Activated CD8-positive, alpha-beta memory T cell treated with anti-CD3 and anti-CD28 coated beads for 36 hours (primary cell): ENCODE data around the gene PKN1. TPM values are rescaled to one million over a fixed set of nuclear protein-coding genes. Genes with fewer than 3 reads are reported as not detected.
"Not testable (repeated sequence)": the region's sequence is repeated elsewhere in the genome, so short reads cannot be mapped to it uniquely, and the experiment has no call there.

ENCODE experiments used
- CTCF ChIA-PET: fragments of 350-600 bp; sonication (Branson Sonifier 250); formaldehyde crosslinking; loops from one replicate; lab custom pipeline; 2021; ENCODE audit warnings: antibody characterized with exemption; lab: Charles Lee
- POLR2A ChIA-PET: fragments of 350-600 bp; sonication (Branson Sonifier 250); formaldehyde crosslinking; loops from one replicate; lab custom pipeline; 2021; ENCODE audit warnings: antibody characterized with exemption; lab: Charles Lee
- total RNA-seq, 2 experiments: library from RNA; stranded (reverse); gene quantifications; one replicate each; pipeline ENCODE4 v1.2.3, GENCODE V29; 2021

The PKN1 gene
- total RNA-seq, 2 experiments from 2014 or later = 171 to 180 TPM

- CTCF ChIA-PET = interaction anchor here (0.7 to 1.5 kb wide), 2 partner anchors 34 kb away, joined by 3 to 5 read pairs; no protein-coding TSS in a partner anchor
- POLR2A ChIA-PET = no interaction called here
Observed at GRCh38 chr19:14439014-14439413, 5.9 kb downstream of the PKN1 start.

- ChIA-PET CTCF (interaction anchor here (1.0 to 1.8 kb wide), 4 partner anchors 8 to 304 kb away, joined by 3 to 6 read pairs (median 4); partner anchors contain the start of gene ASF1B), POLR2A (no interaction called here)
Observed at GRCh38 chr19:14440049-14440448, 6.9 kb downstream of the PKN1 start.

DNA sequence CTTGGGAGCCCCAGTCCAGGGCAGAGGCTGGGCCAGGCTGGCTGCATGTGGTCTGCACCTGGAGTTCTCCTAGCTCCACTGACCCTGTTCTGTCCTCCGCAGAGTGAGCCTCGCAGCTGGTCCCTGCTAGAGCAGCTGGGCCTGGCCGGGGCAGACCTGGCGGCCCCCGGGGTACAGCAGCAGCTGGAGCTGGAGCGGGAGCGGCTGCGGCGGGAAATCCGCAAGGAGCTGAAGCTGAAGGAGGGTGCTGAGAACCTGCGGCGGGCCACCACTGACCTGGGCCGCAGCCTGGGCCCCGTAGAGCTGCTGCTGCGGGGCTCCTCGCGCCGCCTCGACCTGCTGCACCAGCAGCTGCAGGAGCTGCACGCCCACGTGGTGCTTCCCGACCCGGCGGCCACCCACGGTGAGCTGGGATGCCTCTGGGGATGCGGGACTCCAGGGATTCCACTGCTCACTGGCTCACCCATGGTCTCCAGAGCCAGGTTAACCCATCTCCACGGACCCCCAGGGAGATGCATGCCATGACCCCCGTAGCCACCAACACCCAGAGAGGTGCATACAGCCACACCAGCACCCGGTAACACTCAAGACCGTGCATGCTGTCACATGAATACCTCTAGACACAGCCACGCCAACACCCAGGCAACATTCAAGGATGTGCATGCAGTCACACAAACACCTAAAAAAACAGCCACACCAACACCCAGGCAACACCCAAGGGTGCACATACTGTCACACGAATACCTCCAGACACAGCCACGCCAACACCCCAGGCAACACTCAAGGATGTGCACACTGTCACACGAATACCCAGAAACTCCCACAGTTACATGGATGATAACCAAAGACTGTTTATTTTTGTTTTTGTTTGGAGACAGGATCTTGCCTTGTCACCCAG is 8.2 kb downstream of the PKN1 start:
- ChIA-PET CTCF (interaction anchor here (1.0 to 1.8 kb wide), 2 partner anchors 9 to 305 kb away, joined by 3 to 6 read pairs; partner anchors contain the start of gene ASF1B), POLR2A (no interaction called here)

DNA sequence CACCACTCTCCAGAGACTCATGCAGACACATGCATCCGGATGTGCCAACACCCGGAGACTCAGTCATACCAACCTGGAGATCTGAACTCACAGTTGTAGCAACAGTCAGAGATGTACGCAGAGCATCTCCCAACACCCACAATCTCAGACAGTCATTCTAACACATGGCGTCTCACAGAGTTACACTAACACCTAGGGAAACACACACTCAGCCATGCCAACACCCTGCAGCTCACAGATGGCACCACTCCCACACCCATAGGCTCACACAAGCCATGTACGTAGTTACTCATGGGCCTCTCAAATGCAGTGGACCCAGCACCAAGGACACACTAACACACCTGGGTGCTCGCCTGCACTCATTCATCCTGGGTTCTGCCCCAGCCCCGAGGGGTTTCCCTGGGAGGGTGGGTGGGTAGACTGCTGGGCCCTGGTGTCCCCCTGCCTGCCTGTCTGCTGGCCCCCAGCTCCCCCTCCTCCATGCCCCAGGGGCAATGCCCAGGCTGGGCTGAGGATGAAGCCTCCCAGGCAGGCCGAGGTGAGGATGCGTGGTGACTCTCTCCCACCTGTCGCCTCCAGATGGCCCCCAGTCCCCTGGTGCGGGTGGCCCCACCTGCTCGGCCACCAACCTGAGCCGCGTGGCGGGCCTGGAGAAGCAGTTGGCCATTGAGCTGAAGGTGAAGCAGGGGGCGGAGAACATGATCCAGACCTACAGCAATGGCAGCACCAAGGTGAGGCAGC is 10.0 kb downstream of the PKN1 start:
- CTCF ChIA-PET = interaction anchor here (1.0 to 1.1 kb wide), 3 partner anchors 9 to 30 kb away, joined by 3 read pairs; no protein-coding TSS in a partner anchor
- POLR2A ChIA-PET = no interaction called here

DNA sequence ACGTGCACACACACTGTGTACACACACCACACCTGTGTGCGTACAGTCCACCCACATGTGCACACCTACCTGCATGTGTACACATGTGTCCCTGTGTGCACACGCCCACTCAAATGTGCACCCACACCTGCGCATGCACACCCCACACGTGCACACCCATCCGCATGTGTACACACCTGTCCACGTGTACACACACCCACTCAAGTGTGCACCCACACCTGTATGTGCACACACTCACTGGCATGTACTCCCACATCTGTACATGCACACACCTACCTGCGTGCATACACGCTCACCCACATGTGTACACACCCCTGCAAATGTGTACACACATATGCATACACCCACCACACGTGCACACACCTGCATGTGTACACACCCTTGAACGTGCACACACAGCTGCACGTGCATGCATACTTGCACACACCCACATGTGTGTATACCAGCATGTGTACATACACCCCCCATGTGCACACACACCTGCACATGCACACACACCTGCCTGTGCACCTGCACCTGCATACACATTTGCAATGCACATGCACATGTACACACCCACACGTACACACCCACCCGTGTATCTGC is 10.6 kb downstream of the PKN1 start:
- ChIA-PET CTCF (no interaction called here), POLR2A (no interaction called here)

DNA sequence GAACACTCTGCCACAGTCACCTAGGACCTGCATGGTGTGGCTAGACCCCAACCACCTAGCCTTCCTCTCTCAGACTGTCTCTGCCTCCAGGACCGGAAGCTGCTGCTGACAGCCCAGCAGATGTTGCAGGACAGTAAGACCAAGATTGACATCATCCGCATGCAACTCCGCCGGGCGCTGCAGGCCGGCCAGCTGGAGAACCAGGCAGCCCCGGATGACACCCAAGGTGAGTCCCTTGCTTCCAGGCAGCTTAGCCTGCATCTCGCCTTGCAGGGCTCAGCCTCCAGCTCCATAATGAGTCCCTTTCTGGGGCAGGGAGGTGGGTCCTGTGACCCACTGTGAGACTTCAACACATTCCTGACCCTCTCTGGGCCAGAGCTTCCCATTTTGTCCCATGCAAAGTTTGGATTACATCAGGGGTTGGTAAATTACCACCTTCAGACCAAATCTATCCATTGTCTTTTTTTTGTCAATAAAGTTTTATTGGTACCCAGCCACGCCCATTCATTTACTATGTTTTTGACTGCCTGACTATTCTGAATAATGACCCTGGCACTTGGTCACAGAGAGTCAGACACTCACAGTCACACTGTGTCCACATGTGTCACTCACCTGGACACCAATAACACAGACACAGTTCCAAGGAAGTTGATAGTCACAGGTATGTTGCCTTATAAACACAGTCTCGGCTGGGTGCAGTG is 13.4 kb downstream of the PKN1 start:
- CTCF ChIA-PET = interaction anchor here (1.4 to 1.5 kb wide), 2 partner anchors 25 to 34 kb away, joined by 3 to 5 read pairs; no protein-coding TSS in a partner anchor
- POLR2A ChIA-PET = interaction anchor here (0.6 kb wide), 1 partner anchor 24 kb away, joined by 3 read pairs; no protein-coding TSS in a partner anchor

DNA sequence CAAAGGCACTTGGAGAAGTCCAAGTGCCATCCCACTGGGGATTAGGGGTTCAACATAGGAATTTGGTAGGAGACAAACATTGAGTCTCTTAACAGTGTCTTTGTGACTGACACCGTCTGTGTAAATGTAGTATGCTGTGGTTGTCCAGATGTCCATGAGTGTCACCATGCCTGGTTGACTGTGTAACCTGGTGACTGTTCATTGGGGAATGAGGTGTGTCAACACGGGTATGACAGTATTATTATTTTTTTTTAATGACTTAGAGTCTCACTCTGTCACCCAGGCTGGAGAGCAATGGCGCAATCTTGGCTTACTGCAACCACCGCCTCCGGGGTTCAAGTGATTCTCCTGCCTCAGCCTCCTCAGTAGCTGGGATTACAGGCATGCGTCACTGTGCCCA is 16.2 kb downstream of the PKN1 start:
- POLR2A ChIA-PET = no interaction called here
- CTCF ChIA-PET = interaction anchor here (0.5 kb wide), 1 partner anchor 95 kb away, joined by 3 read pairs; no protein-coding TSS in a partner anchor

DNA sequence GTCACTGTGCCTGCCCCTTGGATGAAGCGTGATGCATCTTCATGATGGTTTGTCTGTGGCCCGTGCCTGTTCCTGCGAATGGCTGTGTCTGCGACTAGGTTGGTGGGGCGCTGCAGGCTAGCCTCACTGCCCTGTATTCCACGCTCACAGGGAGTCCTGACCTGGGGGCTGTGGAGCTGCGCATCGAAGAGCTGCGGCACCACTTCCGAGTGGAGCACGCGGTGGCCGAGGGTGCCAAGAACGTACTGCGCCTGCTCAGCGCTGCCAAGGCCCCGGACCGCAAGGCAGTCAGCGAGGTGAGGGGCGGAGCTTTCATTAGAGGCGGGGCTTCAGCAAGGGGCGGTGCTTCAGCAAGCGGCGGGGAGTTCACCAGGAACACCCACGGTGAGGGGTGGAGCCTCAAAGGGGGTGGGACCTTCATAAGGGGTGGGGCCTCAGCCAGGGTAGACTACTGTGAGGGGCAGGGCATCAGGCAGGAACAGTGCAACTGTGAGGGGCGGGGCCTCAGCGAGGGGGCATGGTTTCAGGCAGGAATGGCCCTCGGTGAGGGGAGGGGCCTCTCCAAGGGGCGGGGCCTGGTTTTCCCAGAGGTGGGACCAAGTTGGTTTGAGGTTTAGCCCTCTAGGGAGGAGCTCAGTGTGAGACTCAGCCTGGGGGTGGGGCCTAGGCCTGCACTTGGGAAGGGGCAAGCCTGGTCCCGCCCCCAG is 17.2 kb downstream of the PKN1 start:
- POLR2A ChIA-PET = no interaction called here

DNA sequence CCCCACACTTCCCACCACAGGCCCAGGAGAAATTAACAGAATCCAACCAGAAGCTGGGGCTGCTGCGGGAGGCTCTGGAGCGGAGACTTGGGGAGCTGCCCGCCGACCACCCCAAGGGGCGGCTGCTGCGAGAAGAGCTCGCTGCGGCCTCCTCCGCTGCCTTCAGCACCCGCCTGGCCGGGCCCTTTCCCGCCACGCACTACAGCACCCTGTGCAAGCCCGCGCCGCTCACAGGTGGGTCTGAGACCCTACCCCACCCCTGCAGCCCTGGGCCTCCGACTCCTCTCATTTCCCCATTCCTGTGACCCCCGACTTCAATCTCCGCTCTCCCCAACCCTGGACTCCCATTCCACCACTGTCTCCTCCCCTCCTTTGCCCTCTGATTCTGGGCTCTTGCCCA is 17.8 kb downstream of the PKN1 start:
- CTCF ChIA-PET = interaction anchor here (0.9 to 1.1 kb wide), 2 partner anchors 9 to 22 kb away, joined by 3 to 5 read pairs; no protein-coding TSS in a partner anchor
- POLR2A ChIA-PET = no interaction called here

More for the DNA sequence above, 17.2 kb downstream of the PKN1 start:
- CTCF ChIA-PET = interaction anchor here (0.9 to 1.1 kb wide), 2 partner anchors 9 to 23 kb away, joined by 3 to 5 read pairs; no protein-coding TSS in a partner anchor

DNA sequence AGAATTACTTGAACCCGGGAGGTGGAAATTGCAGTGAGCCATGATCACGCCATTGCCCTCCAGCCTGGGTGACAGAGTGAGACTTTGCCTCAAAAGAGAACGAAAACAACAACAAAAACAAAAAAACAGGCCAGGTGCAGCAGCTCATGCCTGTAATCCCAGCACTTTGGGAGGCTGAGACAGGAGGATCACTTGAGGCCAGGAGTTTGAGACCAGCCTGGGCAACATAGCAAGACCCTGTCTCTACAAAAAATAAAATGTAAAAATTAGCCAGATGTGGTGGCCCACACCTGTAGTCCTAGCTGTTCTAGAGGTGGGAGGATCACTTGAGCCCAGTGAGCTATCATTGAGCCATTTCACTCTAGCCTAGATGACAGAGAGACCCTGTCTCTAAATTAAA is 19.2 kb downstream of the PKN1 start:
- POLR2A ChIA-PET = not testable (repeated sequence)
- CTCF ChIA-PET = interaction anchor here (0.7 to 1.4 kb wide), 5 partner anchors 9 to 47 kb away, joined by 3 to 4 read pairs (median 3); no protein-coding TSS in a partner anchor

DNA sequence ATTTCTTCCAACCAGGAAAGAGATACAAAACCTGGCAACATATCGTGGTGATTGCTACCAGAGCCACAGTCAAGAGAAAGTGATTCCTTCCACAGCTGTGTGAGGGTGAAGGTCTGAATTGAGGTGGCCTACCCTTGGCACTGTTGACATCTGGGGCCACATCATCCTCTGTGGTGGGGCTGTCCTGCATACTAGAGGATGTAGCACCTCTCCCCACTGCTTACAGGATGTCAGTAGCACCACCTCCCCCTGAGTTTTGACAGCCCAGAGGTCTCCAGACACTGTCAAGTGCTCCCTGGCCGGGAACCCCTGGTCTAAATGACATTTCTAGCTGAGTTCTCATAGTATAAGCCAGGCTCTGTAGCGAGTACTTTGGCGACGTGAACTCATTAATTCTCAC is 26.6 kb downstream of the PKN1 start:
- ChIA-PET CTCF (interaction anchor here (0.9 to 2.1 kb wide), 3 partner anchors 9 to 21 kb away, joined by 5 to 7 read pairs (median 5); no protein-coding TSS in a partner anchor), POLR2A (interaction anchor here (0.7 kb wide), 1 partner anchor 14 kb away, joined by 4 read pairs; no protein-coding TSS in a partner anchor)

DNA sequence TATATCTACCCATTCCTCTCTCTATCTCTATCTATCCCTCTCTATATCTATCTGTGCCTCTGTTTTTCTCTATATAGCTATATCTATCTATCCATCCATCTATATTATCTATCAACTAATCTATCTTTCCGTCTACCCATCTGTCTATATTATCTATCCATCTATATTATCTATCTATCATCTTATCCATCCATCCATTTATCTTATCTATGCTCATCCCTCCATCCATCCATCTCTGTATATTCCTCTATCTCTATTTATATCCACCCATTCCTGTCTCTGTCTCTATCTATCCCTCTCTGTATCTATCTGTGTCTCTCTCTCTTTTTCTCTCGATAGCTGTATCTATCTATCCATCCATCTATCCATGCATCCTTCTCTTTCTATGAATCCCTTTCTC is 27.8 kb downstream of the PKN1 start:
- CTCF ChIA-PET = no interaction called here

GRCh38 chr19:14462401-14462800 is 29.3 kb downstream of the PKN1 start:
- POLR2A ChIA-PET = not testable (repeated sequence)
- CTCF ChIA-PET = interaction anchor here (0.7 kb wide), 1 partner anchor 363 kb away, joined by 3 read pairs; no protein-coding TSS in a partner anchor

More for the DNA sequence above, 27.8 kb downstream of the PKN1 start:
- POLR2A ChIA-PET = no interaction called here

- CTCF ChIA-PET = interaction anchor here (0.7 kb wide), 1 partner anchor 1083 kb away, joined by 3 read pairs; no protein-coding TSS in a partner anchor
- POLR2A ChIA-PET = no interaction called here
Observed at GRCh38 chr19:14463747-14464146, 30.6 kb downstream of the PKN1 start.

GRCh38 chr19:14467391-14467790 is 34.3 kb downstream of the PKN1 start:
- ChIA-PET POLR2A (no interaction called here), CTCF (interaction anchor here (1.0 to 4.9 kb wide), 3 partner anchors 13 to 88 kb away, joined by 3 to 21 read pairs (median 4); no protein-coding TSS in a partner anchor)

- CTCF ChIA-PET = interaction anchor here (0.9 to 4.9 kb wide), 4 partner anchors 12 to 88 kb away, joined by 3 to 21 read pairs (median 4); no protein-coding TSS in a partner anchor
- POLR2A ChIA-PET = no interaction called here
Observed at GRCh38 chr19:14467816-14468215, 34.7 kb downstream of the PKN1 start.
